ENCODE results near the gene TPCN2.
"Not testable (repeated sequence)": the region's sequence is repeated elsewhere in the genome, so short reads cannot be mapped to it uniquely, and the experiment has no call there.

Gene TPCN2

GRCh38 chr11:69138265-69138664 lies 89.5 kb downstream of the TPCN2 start:
- H3K4me2 ChIP-seq (ENCODE audit: low read length), result no peak overlapping the region
- no peaks in the 10 kb centered on the region for H3K36me3 ChIP-seq (ENCODE audit: control insufficient read depth, insufficient read depth, low read length)
- H2AFZ ChIP-seq, result no peak overlapping the region
- H3K27me3 ChIP-seq (ENCODE audit: control insufficient read depth, insufficient read depth, low read length), result no peaks in the 10 kb centered on the region
- H3K4me3 ChIP-seq (ENCODE audit: low read depth, low read length), result no peak overlapping the region
- TF ChIP-seq, protein P1, sequence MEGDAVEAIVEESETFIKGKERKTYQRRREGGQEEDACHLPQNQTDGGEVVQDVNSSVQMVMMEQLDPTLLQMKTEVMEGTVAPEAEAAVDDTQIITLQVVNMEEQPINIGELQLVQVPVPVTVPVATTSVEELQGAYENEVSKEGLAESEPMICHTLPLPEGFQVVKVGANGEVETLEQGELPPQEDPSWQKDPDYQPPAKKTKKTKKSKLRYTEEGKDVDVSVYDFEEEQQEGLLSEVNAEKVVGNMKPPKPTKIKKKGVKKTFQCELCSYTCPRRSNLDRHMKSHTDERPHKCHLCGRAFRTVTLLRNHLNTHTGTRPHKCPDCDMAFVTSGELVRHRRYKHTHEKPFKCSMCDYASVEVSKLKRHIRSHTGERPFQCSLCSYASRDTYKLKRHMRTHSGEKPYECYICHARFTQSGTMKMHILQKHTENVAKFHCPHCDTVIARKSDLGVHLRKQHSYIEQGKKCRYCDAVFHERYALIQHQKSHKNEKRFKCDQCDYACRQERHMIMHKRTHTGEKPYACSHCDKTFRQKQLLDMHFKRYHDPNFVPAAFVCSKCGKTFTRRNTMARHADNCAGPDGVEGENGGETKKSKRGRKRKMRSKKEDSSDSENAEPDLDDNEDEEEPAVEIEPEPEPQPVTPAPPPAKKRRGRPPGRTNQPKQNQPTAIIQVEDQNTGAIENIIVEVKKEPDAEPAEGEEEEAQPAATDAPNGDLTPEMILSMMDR (IDR thresholded peaks at IDR 0.05), result no peak
- H3K27ac ChIP-seq, result no peak overlapping the region
- no peaks in the 10 kb centered on the region for H3K9me3 ChIP-seq (ENCODE audit: control insufficient read depth, low read length)
- H3K79me2 ChIP-seq, result no peaks in the 10 kb centered on the region
- no peak overlapping the region for H3K9ac ChIP-seq
- no peaks in the 10 kb centered on the region for H3K4me1 ChIP-seq

DNA sequence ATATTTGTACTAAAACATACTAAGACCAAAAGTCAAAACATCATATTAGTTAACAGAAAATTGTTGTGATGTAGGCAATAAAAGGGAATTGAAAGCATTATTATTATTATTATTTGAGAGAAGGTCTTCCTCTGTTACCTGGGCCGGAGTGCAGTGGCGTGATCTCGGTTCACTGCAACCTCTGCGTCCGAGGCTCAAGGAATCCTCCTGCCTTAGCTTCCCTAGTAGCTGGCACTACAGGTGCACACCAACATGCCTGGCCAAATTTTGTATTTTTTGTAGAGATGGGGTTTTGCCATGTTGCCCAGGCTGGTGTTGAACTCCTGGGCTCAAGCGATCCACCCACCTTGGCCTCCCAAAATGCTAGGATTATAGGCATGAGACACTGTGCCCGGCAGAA lies 91.4 kb downstream of the TPCN2 start:
- not testable (repeated sequence) for H3K79me2 ChIP-seq; H3K4me1 ChIP-seq; H3K4me3 ChIP-seq (ENCODE audit: low read depth, low read length); H3K27me3 ChIP-seq (ENCODE audit: control insufficient read depth, insufficient read depth, low read length); H2AFZ ChIP-seq; H3K9me3 ChIP-seq (ENCODE audit: control insufficient read depth, low read length); H3K4me2 ChIP-seq (ENCODE audit: low read length); H3K27ac ChIP-seq; H3K9ac ChIP-seq; H3K36me3 ChIP-seq (ENCODE audit: control insufficient read depth, insufficient read depth, low read length)

DNA sequence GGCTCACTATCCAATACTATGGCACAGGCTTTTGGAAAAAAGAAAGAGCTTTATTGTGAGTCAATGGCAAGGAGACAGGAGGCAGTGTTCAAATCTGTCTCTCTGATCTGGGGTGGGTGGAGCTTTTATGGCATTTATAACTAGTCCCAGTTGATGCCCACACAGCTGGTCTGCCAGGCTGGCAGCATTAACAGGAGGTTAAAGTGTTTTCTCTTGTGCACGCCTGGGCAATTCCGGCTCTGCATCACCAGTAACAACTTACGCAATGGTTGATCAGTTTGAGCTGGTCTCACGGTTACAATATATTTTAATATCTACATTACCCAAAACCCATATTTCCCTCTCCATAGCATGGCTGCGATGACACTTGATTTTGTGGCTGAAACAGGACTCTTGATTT lies 91.9 kb downstream of the TPCN2 start:
- H3K27me3 ChIP-seq (ENCODE audit: control insufficient read depth, insufficient read depth, low read length), result no peaks in the 10 kb centered on the region
- H3K27ac ChIP-seq, result no peak overlapping the region
- TF ChIP-seq, protein P1 (IDR thresholded peaks at IDR 0.05), result no peak
- H3K9ac ChIP-seq, result no peak overlapping the region
- H3K9me3 ChIP-seq (ENCODE audit: control insufficient read depth, low read length), result no peaks in the 10 kb centered on the region
- H3K4me1 ChIP-seq, result no peaks in the 10 kb centered on the region
- no peaks in the 10 kb centered on the region for H3K36me3 ChIP-seq (ENCODE audit: control insufficient read depth, insufficient read depth, low read length)
- H3K4me3 ChIP-seq (ENCODE audit: low read depth, low read length), result no peak overlapping the region
- H3K4me2 ChIP-seq (ENCODE audit: low read length), result no peak overlapping the region
- no peak overlapping the region for H2AFZ ChIP-seq
- H3K79me2 ChIP-seq, result no peaks in the 10 kb centered on the region

GRCh38 chr11:69141742-69142141 lies 93.0 kb downstream of the TPCN2 start:
- no peaks in the 10 kb centered on the region for H3K79me2 ChIP-seq
- H3K36me3 ChIP-seq (ENCODE audit: control insufficient read depth, insufficient read depth, low read length), result no peaks in the 10 kb centered on the region
- no peak overlapping the region for H3K27ac ChIP-seq
- H3K4me1 ChIP-seq, result no peaks in the 10 kb centered on the region
- H3K4me3 ChIP-seq (ENCODE audit: low read depth, low read length), result no peak overlapping the region
- TF ChIP-seq, protein P1 (IDR thresholded peaks at IDR 0.05), result no peak
- no peaks in the 10 kb centered on the region for H3K27me3 ChIP-seq (ENCODE audit: control insufficient read depth, insufficient read depth, low read length)
- no peak overlapping the region for H3K9ac ChIP-seq
- H3K9me3 ChIP-seq (ENCODE audit: control insufficient read depth, low read length), result no peaks in the 10 kb centered on the region
- no peak overlapping the region for H2AFZ ChIP-seq
- no peak overlapping the region for H3K4me2 ChIP-seq (ENCODE audit: low read length)

DNA sequence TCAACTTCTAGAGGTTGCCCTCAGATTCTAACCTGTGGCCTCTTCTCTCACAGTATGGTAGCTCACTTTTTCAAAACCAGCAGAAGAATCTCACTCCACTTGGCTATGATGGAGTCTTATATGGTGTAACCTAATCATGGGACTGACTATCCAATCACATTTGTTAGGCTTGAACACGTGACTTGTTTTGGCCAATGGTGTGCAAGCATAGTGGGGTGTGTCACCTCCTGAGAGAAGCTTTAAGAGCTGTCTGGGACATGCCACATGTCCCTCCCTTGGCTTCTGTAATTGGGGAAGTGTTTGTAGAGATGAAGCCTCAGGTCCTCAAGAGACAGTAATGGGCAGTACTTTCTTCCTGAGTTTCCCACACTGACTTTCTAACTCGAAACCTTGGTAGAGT lies 94.2 kb downstream of the TPCN2 start:
- Histone ChIP-seq H3K27ac (no peak overlapping the region), H3K9me3 (ENCODE audit: control insufficient read depth, low read length) (no peaks in the 10 kb centered on the region), H2AFZ (no peak overlapping the region), H3K4me2 (ENCODE audit: low read length) (no peak overlapping the region), H3K9ac (no peak overlapping the region), H3K36me3 (ENCODE audit: control insufficient read depth, insufficient read depth, low read length) (no peaks in the 10 kb centered on the region), H3K4me1 (no peaks in the 10 kb centered on the region), H3K27me3 (ENCODE audit: control insufficient read depth, insufficient read depth, low read length) (no peaks in the 10 kb centered on the region), H3K79me2 (no peaks in the 10 kb centered on the region), H3K4me3 (ENCODE audit: low read depth, low read length) (no peak overlapping the region)
- TF ChIP-seq, protein P1 (IDR thresholded peaks at IDR 0.05), result no peak
